B cell (primary cell): ENCODE measurements around the gene ZNF462. TPM values are rescaled to one million over a fixed set of nuclear protein-coding genes. Genes with fewer than 3 reads are reported as not detected.

ENCODE experiments used
- ATAC-seq: fragments of 200-7000 bp; cut with Tn5 transposase; one replicate; pipeline ENCODE4 v1.10.0; 2021; ENCODE audit warnings: low read depth, mild to moderate bottlenecking, moderate number of reproducible peaks, moderate library complexity
- CTCF ChIA-PET: fragments of 350-600 bp; sonication (Branson Sonifier 250); formaldehyde crosslinking; loops from one replicate; lab custom pipeline; 2021; ENCODE audit warnings: antibody characterized with exemption, inconsistent platforms; lab: Charles Lee
- POLR2A ChIA-PET: fragments of 350-600 bp; sonication (Branson Sonifier 250); formaldehyde crosslinking; loops from one replicate; lab custom pipeline; 2021; ENCODE audit warnings: antibody characterized with exemption; lab: Charles Lee
- DNase-seq: peaks from one replicate; pipeline ENCODE4 v3.0.0; 2013
- H2AFZ ChIP-seq: 2 replicates; pipeline ENCODE4 v1.6.1; 2012; ENCODE audit warnings: mild to moderate bottlenecking, low read depth, low read length; ENCODE audit not compliant: insufficient read depth, poor library complexity, severe bottlenecking
- H3K27ac ChIP-seq, 2 donors: 1 replicate in 1 of 2; 2 replicates in 1 of 2; pipeline ENCODE4 v1.5.1; 2012 to 2013; ENCODE audit warnings: low read length in 2 of 2, mild to moderate bottlenecking in 2 of 2, moderate library complexity in 1 of 2
- H3K27me3 ChIP-seq, 4 experiments: fragments of 200-600 bp in 1 of 4; sonication (generic) in 1 of 4; replicated peaks in 1 of 4; 1 replicate in 2 of 4; 2 replicates in 2 of 4; pipeline versions ENCODE4 v1.6.1 to v1.7.0; 2013 to 2016; ENCODE audit warnings: low read length in 3 of 4, mild to moderate bottlenecking in 2 of 4, mixed read lengths in 1 of 4, moderate library complexity in 1 of 4; ENCODE audit not compliant: insufficient read depth in 4 of 4, control insufficient read depth in 3 of 4; ENCODE audit errors: control extremely low read depth in 1 of 4
- H3K36me3 ChIP-seq, 2 experiments: replicated peaks in 1 of 2; 1 replicate in 1 of 2; 2 replicates in 1 of 2; pipeline versions ENCODE4 v1.6.1 to v1.7.1; 2013; ENCODE audit warnings: low read length in 1 of 2; ENCODE audit not compliant: insufficient read depth in 2 of 2, control insufficient read depth in 1 of 2; ENCODE audit errors: control extremely low read depth in 1 of 2, extremely low read depth in 1 of 2
- H3K4me1 ChIP-seq, 2 donors: fragments of 200-600 bp in 1 of 2; sonication (generic) in 1 of 2; 1 replicate in 1 of 2; 2 replicates in 1 of 2; pipeline versions ENCODE4 v1.5.1 to v1.6.1; 2013 to 2017; ENCODE audit warnings: low read length in 2 of 2; ENCODE audit not compliant: control insufficient read depth in 2 of 2, insufficient read depth in 2 of 2
- H3K4me2 ChIP-seq: replicated peaks from 2 replicates; pipeline ENCODE3; 2012; ENCODE audit warnings: mild to moderate bottlenecking, low read depth, low read length; ENCODE audit not compliant: poor library complexity, severe bottlenecking
- H3K4me3 ChIP-seq, 5 experiments: fragments of 200-600 bp in 1 of 5; sonication (generic) in 1 of 5; 1 replicate in 3 of 5; 2 replicates in 2 of 5; pipeline versions ENCODE4 v1.5.1 to v1.7.0; 2011 to 2016; ENCODE audit warnings: low read length in 4 of 5, mild to moderate bottlenecking in 4 of 5, low read depth in 2 of 5, control low read depth in 1 of 5, moderate library complexity in 1 of 5; ENCODE audit not compliant: insufficient read depth in 1 of 5; ENCODE audit errors: control extremely low read depth in 1 of 5, extremely low read depth in 1 of 5
- H3K79me2 ChIP-seq: fragments of 200-600 bp; sonication (generic); one replicate; pipeline ENCODE4 v1.6.0; 2016; ENCODE audit warnings: low read length; ENCODE audit not compliant: control insufficient read depth, insufficient read depth
- H3K9ac ChIP-seq: fragments of 200-600 bp; sonication (generic); 2 replicates; pipeline ENCODE4 v1.6.1; 2017; ENCODE audit warnings: mild to moderate bottlenecking, low read length, moderate library complexity
- H3K9me3 ChIP-seq, 3 donors: one replicate each; pipeline versions ENCODE4 v1.6.1 to v1.7.1; 2013; ENCODE audit warnings: low read length in 2 of 3; ENCODE audit not compliant: control insufficient read depth in 2 of 3, insufficient read depth in 1 of 3; ENCODE audit errors: control extremely low read depth in 1 of 3
- H4K20me1 ChIP-seq: 2 replicates; pipeline ENCODE4 v1.6.0; 2012; ENCODE audit warnings: mild to moderate bottlenecking, low read length; ENCODE audit not compliant: insufficient read depth, control insufficient read depth, poor library complexity, severe bottlenecking
- H3K27ac Mint-ChIP-seq: one replicate; pipeline ENCODE4 v1.8.0; 2021; ENCODE audit warnings: mixed read lengths
- H3K27me3 Mint-ChIP-seq: one replicate; pipeline ENCODE4 v1.8.0; 2021; ENCODE audit warnings: mixed read lengths
- H3K4me1 Mint-ChIP-seq: one replicate; pipeline ENCODE4 v1.8.0; 2021; ENCODE audit warnings: mixed read lengths
- H3K4me3 Mint-ChIP-seq: one replicate; pipeline ENCODE4 v1.8.0; 2021; ENCODE audit warnings: mixed read lengths
- H3K9me3 Mint-ChIP-seq: one replicate; pipeline ENCODE4 v1.8.0; 2022; ENCODE audit warnings: mixed read lengths; ENCODE audit not compliant: insufficient read depth
- CTCF ChIP-seq: fragments of 200-600 bp; IDR thresholded peaks from one replicate; pipeline ENCODE4 v1.8.0; 2022; ENCODE audit warnings: antibody characterized with exemption, mild to moderate bottlenecking
- EZH2 ChIP-seq: IDR thresholded peaks from 2 replicates; pipeline ENCODE4 v1.6.1; 2012; ENCODE audit warnings: borderline replicate concordance, low read depth, mild to moderate bottlenecking, moderate library complexity, low read length; ENCODE audit not compliant: insufficient read depth, poor library complexity, severe bottlenecking
- WGBS: methylation state at CpG from one replicate; pipeline ENCODE4 v1.1.5; 2013; ENCODE audit warnings: missing lambda C conversion rate; ENCODE audit not compliant: insufficient coverage; 5-methylcytosine and 5-hydroxymethylcytosine counted together
- intact Hi-C: fragments of 100-400 bp; cut with micrococcal nuclease; formaldehyde crosslinking; loops from one replicate; pipeline ENCODE4 v1.10.0; 2022
- polyA plus RNA-seq: library from polyadenylated mRNA; depleted of rRNA; stranded (reverse); fragments of >200 nt; gene quantifications from 2 replicates; pipeline ENCODE4 v1.2.3, GENCODE V29; 2012
- total RNA-seq, 2 donors: library from RNA; stranded (reverse); fragments of 120-200 nt in 1 of 2; gene quantifications; 1 replicate in 1 of 2; 2 replicates in 1 of 2; pipeline versions ENCODE4 v1.2.3 to v1.2.4, GENCODE V29; 2013 to 2022

The ZNF462 gene
- total and polyA plus RNA-seq, 2 donors (not counting 1 experiment from before 2014, with no cell fraction given) = not detected

- H3K27ac ChIP-seq = no peak overlapping the region
- H3K9me3 Mint-ChIP-seq = no peaks in the 10 kb centered on the region
- peaks cover 0 to 14% (median 0%) of the 10 kb centered on the region in 3 donors for H3K9me3 ChIP-seq
- H3K27ac Mint-ChIP-seq = no peak overlapping the region
- CTCF ChIA-PET = no interaction called here
- H3K4me1 Mint-ChIP-seq = no peaks in the 10 kb centered on the region
- no peak overlapping the region for H3K4me3 Mint-ChIP-seq
- no peaks in the 10 kb centered on the region for H3K79me2 ChIP-seq
- no peaks in the 10 kb centered on the region for H3K4me1 ChIP-seq
- POLR2A ChIA-PET = no interaction called here
- H3K27me3 ChIP-seq = no peaks in the 10 kb centered on the region
- ATAC-seq (no peak), DNase-seq (no peak)
- no peak overlapping the region for H3K4me2 ChIP-seq
- no peaks in the 10 kb centered on the region for H3K36me3 ChIP-seq
- no peak for TF ChIP-seq EZH2
- TF ChIP-seq CTCF = no peak
- intact Hi-C loops = no loop called here
- H3K4me3 ChIP-seq = no peak overlapping the region
- H2AFZ ChIP-seq = no peak overlapping the region
- no peak overlapping the region for H3K9ac ChIP-seq
- no peaks in the 10 kb centered on the region for H3K27me3 Mint-ChIP-seq
- H4K20me1 ChIP-seq = no peaks in the 10 kb centered on the region
- WGBS = 92% methylated on average over 10 of the region's 10 CpGs
Measured at GRCh38 chr9:106932178-106932577, 69.2 kb downstream of the ZNF462 start.

GRCh38 chr9:106932675-106933074 is 69.7 kb downstream of the ZNF462 start:
- ATAC-seq = no peak
- WGBS = no CpG with 5 or more reads among the region's 3 CpGs
- Histone ChIP-seq H3K9ac (no peak overlapping the region), H3K9me3 (peaks cover 0 to 10% (median 0%) of the 10 kb centered on the region in 3 donors), H4K20me1 (no peaks in the 10 kb centered on the region), H3K4me2 (no peak overlapping the region), H3K27ac (no peak overlapping the region), H3K36me3 (no peaks in the 10 kb centered on the region), H3K4me3 (no peak overlapping the region), H3K4me1 (no peaks in the 10 kb centered on the region), H3K79me2 (no peaks in the 10 kb centered on the region), H2AFZ (no peak overlapping the region), H3K27me3 (no peaks in the 10 kb centered on the region)
- ChIA-PET POLR2A (no interaction called here), CTCF (no interaction called here)
- intact Hi-C loops = no loop called here
- no peak for DNase-seq
- TF ChIP-seq CTCF (no peak), EZH2 (no peak)
- Mint-ChIP-seq H3K27ac (no peak overlapping the region), H3K27me3 (no peaks in the 10 kb centered on the region), H3K4me1 (no peaks in the 10 kb centered on the region), H3K4me3 (no peak overlapping the region), H3K9me3 (no peaks in the 10 kb centered on the region)
